SK-N-SH (cell line): ENCODE results near the gene MAST2.

Source experiments
- CHD2 ChIP-seq: fragments of 150-350 bp; IDR thresholded peaks from 2 replicates; pipeline ENCODE4 v1.6.1; 2018; ENCODE audit warnings: low read length; ENCODE audit not compliant: partially characterized antibody
- CTCF ChIP-seq: fragments of 200-600 bp; sonication (generic); IDR thresholded peaks from 2 replicates; pipeline ENCODE4 v1.6.1; 2017; ENCODE audit warnings: antibody characterized with exemption, mild to moderate bottlenecking, moderate library complexity
- EP300 ChIP-seq, 2 experiments: IDR thresholded peaks; 2 replicates each; pipeline versions ENCODE4 v1.4.0 to v1.6.1; 2012; ENCODE audit warnings: borderline replicate concordance in 1 of 2, low read depth in 1 of 2, low read length in 1 of 2
- GABPA ChIP-seq: IDR thresholded peaks from 2 replicates; pipeline ENCODE4 v1.4.0; 2012; ENCODE audit warnings: low read depth, mild to moderate bottlenecking
- MAX ChIP-seq: IDR thresholded peaks from 2 replicates; pipeline ENCODE4 v1.4.0; 2012; ENCODE audit warnings: low read depth
- PBX3 ChIP-seq: IDR thresholded peaks from 2 replicates; pipeline ENCODE4; 2012
- POLR2AphosphoS5 ChIP-seq: IDR thresholded peaks from 2 replicates; pipeline ENCODE4 v1.6.1; 2012; ENCODE audit warnings: low read depth, low read length
- RAD21 ChIP-seq: IDR thresholded peaks from 2 replicates; pipeline ENCODE4 v1.6.1; 2012; ENCODE audit warnings: mild to moderate bottlenecking, low read length
- RXRA ChIP-seq: IDR thresholded peaks from 2 replicates; pipeline ENCODE4 v1.4.0; 2012; ENCODE audit warnings: low read depth, mild to moderate bottlenecking, borderline replicate concordance
- TAF1 ChIP-seq: IDR thresholded peaks from 2 replicates; pipeline ENCODE4 v1.6.1; 2012; ENCODE audit warnings: low read depth, mild to moderate bottlenecking, low read length, moderate library complexity, borderline replicate concordance
- ZBTB33 ChIP-seq: IDR thresholded peaks from 2 replicates; pipeline ENCODE4 v1.4.0; 2012; ENCODE audit warnings: low read depth, borderline replicate concordance

- TF ChIP-seq CHD2: no peak
- TF ChIP-seq TAF1: no peak
- no peak for TF ChIP-seq CTCF
- TF ChIP-seq EP300 (IDR thresholded peaks at IDR 0.05; ENCODE audit: borderline replicate concordance in 1 of 2, low read depth in 1 of 2, low read length in 1 of 2): no peak
- TF ChIP-seq PBX3: no peak
- no peak for TF ChIP-seq MAX
- no peak for TF ChIP-seq POLR2AphosphoS5
- TF ChIP-seq ZBTB33: no peak
- TF ChIP-seq RAD21: no peak
- TF ChIP-seq RXRA: no peak
- no peak for TF ChIP-seq GABPA
These were observed 185.8 kb downstream of the MAST2 start for GRCh38 chr1:45989249-45989648.
